Liver (tissue), 3 donors: ENCODE data around the gene MYO18A.

Experiments used
- FOXA1 ChIP-seq: IDR thresholded peaks from 2 replicates; pipeline ENCODE4 v1.6.1; 2016; ENCODE audit warnings: antibody characterized with exemption
- RAD21 ChIP-seq, 2 donors: IDR thresholded peaks; 2 replicates each; pipeline ENCODE4 v1.6.1; 2016; ENCODE audit warnings: antibody characterized with exemption in 2 of 2, mild to moderate bottlenecking in 2 of 2
- REST ChIP-seq: IDR thresholded peaks from 2 replicates; pipeline ENCODE4 v1.6.1; 2016; ENCODE audit warnings: antibody characterized with exemption, mild to moderate bottlenecking
- RXRA ChIP-seq, 2 donors: IDR thresholded peaks; 2 replicates each; pipeline ENCODE4 v1.6.1; 2017 to 2018; ENCODE audit warnings: antibody characterized with exemption in 2 of 2, mild to moderate bottlenecking in 1 of 2
- TF ChIP-seq, protein P1 (sequence below): fragments of 150-350 bp; IDR thresholded peaks from 2 replicates; pipeline ENCODE4 v1.5.1; 2017; ENCODE audit warnings: improper control_type of control experiment, low read depth, low read length; ENCODE audit not compliant: missing input control
- TF ChIP-seq, protein P2 (sequence below): IDR thresholded peaks from 2 replicates; pipeline ENCODE4 v1.6.1; 2016; ENCODE audit warnings: antibody characterized with exemption
- donor health status: healthy.
- donor health status: healthy.

DNA sequence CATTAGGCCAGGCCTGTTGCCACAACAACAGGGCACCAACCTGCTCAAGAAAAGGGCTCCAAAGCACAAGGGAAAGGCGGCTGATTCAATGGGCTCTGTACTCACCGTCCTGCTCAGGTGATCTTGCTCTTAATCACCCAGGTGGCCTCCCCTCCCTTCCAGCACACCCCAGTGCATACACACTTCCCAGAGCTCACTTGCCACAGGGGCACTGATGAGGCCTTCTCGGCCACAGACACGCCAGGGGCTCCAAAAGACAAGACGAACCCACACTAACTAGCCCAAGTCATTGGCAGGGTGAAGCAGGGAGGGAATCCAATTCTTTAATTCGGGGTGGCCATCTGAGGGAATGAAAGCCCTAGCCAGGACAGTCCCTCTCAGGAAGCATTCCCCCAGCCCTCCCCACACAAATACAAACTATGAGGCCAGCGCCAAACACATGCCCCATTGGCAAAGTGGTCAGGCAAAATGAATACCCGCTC lies 1.4 kb downstream of the MYO18A start:
- TF ChIP-seq, protein P1, sequence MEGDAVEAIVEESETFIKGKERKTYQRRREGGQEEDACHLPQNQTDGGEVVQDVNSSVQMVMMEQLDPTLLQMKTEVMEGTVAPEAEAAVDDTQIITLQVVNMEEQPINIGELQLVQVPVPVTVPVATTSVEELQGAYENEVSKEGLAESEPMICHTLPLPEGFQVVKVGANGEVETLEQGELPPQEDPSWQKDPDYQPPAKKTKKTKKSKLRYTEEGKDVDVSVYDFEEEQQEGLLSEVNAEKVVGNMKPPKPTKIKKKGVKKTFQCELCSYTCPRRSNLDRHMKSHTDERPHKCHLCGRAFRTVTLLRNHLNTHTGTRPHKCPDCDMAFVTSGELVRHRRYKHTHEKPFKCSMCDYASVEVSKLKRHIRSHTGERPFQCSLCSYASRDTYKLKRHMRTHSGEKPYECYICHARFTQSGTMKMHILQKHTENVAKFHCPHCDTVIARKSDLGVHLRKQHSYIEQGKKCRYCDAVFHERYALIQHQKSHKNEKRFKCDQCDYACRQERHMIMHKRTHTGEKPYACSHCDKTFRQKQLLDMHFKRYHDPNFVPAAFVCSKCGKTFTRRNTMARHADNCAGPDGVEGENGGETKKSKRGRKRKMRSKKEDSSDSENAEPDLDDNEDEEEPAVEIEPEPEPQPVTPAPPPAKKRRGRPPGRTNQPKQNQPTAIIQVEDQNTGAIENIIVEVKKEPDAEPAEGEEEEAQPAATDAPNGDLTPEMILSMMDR = no peak
- no peak for TF ChIP-seq FOXA1
- TF ChIP-seq RXRA (IDR thresholded peaks at IDR 0.05) = no peak
- TF ChIP-seq RAD21 (IDR thresholded peaks at IDR 0.05) = no peak
- TF ChIP-seq, protein P2, sequence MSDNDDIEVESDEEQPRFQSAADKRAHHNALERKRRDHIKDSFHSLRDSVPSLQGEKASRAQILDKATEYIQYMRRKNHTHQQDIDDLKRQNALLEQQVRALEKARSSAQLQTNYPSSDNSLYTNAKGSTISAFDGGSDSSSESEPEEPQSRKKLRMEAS = no peak
- no peak for TF ChIP-seq REST
